NCI-H2081 treated with DMSO at 0.1 percent for 48 hours (cell line): Measurements from ENCODE around the gene ESPN.
"Not testable (repeated sequence)": the region's sequence is repeated elsewhere in the genome, so short reads cannot be mapped to it uniquely, and the experiment has no call there.

Experiments
- DNase-seq: peaks from one replicate; lab custom pipeline; 2025; lab: John Stamatoyannopoulos, UW

Gene ESPN

GRCh38 chr1:6428453-6428852 is 3.9 kb downstream of the ESPN start:
- not testable (repeated sequence) for DNase-seq

- DNase-seq, result not testable (repeated sequence)
These were observed 5.3 kb downstream of the ESPN start for GRCh38 chr1:6429660-6430411.

GRCh38 chr1:6431645-6432579 is 7.3 kb downstream of the ESPN start:
- DNase-seq, result not testable (repeated sequence)

- no peak for DNase-seq
These were observed 9.6 kb downstream of the ESPN start for GRCh38 chr1:6434186-6434585.

- no peak for DNase-seq
These were observed 10.6 kb downstream of the ESPN start for GRCh38 chr1:6435129-6435528.

- no peak for DNase-seq
These were observed 11.0 kb downstream of the ESPN start for GRCh38 chr1:6435547-6435946.

GRCh38 chr1:6436277-6436676 is 11.7 kb downstream of the ESPN start:
- DNase-seq, result not testable (repeated sequence)

- DNase-seq, result peak; percentile 41
These were observed 12.6 kb downstream of the ESPN start for GRCh38 chr1:6437012-6437700.

- peak; percentile 42 for DNase-seq
These were observed 13.5 kb downstream of the ESPN start for GRCh38 chr1:6438047-6438525.

- DNase-seq, result no peak
These were observed 15.9 kb downstream of the ESPN start for GRCh38 chr1:6440198-6441126.

GRCh38 chr1:6441586-6441985 is 17.0 kb downstream of the ESPN start:
- DNase-seq, result no peak

GRCh38 chr1:6443339-6444115 is 19.0 kb downstream of the ESPN start:
- no peak for DNase-seq

GRCh38 chr1:6444377-6444776 is 19.8 kb downstream of the ESPN start:
- DNase-seq, result no peak

GRCh38 chr1:6445062-6445763 is 20.6 kb downstream of the ESPN start:
- DNase-seq, result no peak

- not testable (repeated sequence) for DNase-seq
These were observed 21.4 kb downstream of the ESPN start for GRCh38 chr1:6445929-6446328.

- DNase-seq, result no peak
These were observed 22.1 kb downstream of the ESPN start for GRCh38 chr1:6446665-6447015.

GRCh38 chr1:6447016-6447817 is 22.6 kb downstream of the ESPN start:
- no peak for DNase-seq

- DNase-seq, result peak; percentile 32
These were observed 23.5 kb downstream of the ESPN start for GRCh38 chr1:6447818-6448748.
